GM06990 (cell line): ENCODE measurements around the gene ARHGAP29.

Experiments
- DNase-seq: peaks from one replicate; pipeline ENCODE4 v3.0.0-alpha.2; 2011; ENCODE audit not compliant: insufficient read length; ENCODE audit errors: extremely low read depth
- H3K27me3 ChIP-seq: replicated peaks from 2 replicates; pipeline ENCODE4 v1.6.0; 2011; ENCODE audit warnings: low read length; ENCODE audit not compliant: control insufficient read depth, insufficient read depth
- H3K36me3 ChIP-seq: 2 replicates; pipeline ENCODE4 v1.5.1; 2011; ENCODE audit warnings: low read length; ENCODE audit not compliant: control insufficient read depth, insufficient read depth
- H3K4me3 ChIP-seq: replicated peaks from 2 replicates; pipeline ENCODE4 v1.5.1; 2011; ENCODE audit warnings: low read depth, mild to moderate bottlenecking, control low read depth, low read length
- CTCF ChIP-seq: IDR thresholded peaks from 2 replicates; pipeline ENCODE4 v1.5.1; 2011; ENCODE audit warnings: low read length, control low read depth, mild to moderate bottlenecking, inconsistent platforms; ENCODE audit not compliant: insufficient read depth, poor library complexity, severe bottlenecking

The ARHGAP29 gene

DNA sequence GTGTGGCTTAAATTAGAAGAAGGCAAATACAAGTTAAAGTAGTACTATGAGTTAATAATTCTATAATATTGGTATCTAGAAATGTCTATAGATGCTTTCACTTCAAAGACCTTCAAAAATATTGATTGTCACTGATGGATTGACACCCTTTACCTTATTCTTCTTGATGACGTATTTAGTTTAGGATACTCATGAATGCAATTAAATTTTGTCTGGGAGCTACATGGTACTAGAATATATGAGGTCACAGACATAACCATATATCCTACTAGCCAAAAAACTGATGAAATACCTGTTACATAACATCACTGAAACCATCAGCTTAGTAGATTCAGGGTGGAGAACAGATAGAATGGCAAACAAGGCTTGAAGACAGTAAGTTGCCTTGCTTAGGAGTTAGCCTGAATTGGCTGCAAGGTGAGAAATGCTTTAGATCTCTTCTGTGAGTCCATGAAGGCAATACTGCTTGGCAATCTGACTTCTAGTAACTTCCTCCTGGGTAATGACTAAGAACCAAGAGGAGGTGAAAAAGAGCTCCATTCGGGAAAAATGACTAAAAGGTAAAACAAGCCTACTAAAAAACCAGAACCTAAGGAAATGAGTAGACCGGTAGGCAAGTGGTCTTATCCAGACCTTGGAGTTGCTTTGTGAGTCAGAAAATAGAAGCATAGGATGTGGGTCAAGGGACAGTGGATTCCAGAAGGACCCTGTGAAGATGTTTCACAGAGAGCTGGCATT lies 16.9 kb upstream of the ARHGAP29 start:
- Histone ChIP-seq H3K4me3 (no peak overlapping the region), H3K27me3 (no peaks in the 10 kb centered on the region), H3K36me3 (no peaks in the 10 kb centered on the region)
- DNase-seq, result no peak
- no peak for TF ChIP-seq CTCF

DNA sequence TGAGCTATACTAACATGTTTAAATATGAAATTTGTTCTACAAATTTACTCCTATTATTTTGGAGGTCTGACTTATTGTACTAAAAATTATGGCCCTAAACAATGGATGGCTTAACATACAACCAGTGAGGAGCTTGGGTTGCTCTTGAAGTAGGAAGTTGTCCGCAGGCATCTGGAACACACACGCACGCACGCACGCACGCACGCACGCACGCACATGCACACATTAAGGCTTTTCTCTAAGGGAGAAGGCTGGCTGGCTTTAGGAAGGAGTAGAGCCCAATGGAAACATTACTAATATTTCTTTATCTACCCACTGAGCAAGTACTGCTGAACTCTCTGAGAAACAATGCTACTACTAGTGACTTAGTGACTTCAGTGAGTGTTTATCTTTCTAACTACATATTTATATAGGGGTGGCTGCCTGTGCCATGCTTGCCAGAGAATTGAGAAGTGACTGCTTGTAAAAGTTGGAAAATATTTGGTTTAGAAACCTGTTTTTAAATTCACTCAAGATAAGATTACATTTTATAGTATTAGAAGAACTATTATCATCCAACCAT lies 16.2 kb upstream of the ARHGAP29 start:
- H3K36me3 ChIP-seq, result no peaks in the 10 kb centered on the region

GRCh38 chr1:94250341-94250740 lies 13.0 kb upstream of the ARHGAP29 start:
- no peak for TF ChIP-seq CTCF
- no peak for DNase-seq
- Histone ChIP-seq H3K27me3 (no peaks in the 10 kb centered on the region; the same call in 1 of the 2 replicates), H3K36me3 (no peaks in the 10 kb centered on the region), H3K4me3 (no peak overlapping the region)

More for the DNA sequence above, 16.2 kb upstream of the ARHGAP29 start:
- H3K4me3 ChIP-seq, result no peak overlapping the region
- DNase-seq, result no peak
- no peaks in the 10 kb centered on the region for H3K27me3 ChIP-seq
- TF ChIP-seq CTCF, result no peak

DNA sequence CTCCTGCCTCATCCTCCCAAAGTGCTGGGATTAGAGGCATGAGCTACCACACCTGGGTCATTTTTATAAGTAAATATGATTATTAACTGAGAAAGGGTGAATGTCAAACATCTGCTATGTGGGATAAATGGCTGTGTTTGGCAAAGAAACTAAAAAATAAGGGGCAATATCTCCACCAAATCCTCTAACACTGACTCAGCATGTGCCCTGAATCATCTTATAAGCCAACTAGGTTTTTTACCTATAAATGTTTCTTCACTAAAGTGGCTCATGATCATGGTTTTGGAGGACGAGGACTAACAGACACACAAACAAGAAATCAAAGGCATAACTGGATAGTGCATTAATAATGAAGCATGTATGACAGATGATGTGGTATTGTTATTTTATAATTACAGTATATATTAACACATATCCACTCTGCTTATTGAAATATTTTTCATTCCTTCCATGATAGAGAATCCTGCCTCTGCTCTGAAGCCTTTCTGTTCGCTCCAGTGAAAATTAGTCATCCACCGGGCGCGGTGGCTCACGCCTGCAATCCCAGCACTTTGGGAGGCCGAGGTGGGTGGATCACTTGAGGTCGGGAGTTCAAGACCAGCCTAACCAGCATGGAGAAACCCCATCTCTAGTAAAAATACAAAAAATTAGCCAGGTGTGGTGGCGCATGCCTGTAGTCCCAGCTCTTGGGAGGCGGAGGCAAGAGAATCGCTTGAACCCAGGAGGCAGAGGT lies 11.7 kb upstream of the ARHGAP29 start:
- H3K27me3 ChIP-seq, result no peaks in the 10 kb centered on the region; the same call in 1 of the 2 replicates
- H3K4me3 ChIP-seq, result no peak overlapping the region
- no peaks in the 10 kb centered on the region for H3K36me3 ChIP-seq
- TF ChIP-seq CTCF, result no peak
- DNase-seq, result no peak

DNA sequence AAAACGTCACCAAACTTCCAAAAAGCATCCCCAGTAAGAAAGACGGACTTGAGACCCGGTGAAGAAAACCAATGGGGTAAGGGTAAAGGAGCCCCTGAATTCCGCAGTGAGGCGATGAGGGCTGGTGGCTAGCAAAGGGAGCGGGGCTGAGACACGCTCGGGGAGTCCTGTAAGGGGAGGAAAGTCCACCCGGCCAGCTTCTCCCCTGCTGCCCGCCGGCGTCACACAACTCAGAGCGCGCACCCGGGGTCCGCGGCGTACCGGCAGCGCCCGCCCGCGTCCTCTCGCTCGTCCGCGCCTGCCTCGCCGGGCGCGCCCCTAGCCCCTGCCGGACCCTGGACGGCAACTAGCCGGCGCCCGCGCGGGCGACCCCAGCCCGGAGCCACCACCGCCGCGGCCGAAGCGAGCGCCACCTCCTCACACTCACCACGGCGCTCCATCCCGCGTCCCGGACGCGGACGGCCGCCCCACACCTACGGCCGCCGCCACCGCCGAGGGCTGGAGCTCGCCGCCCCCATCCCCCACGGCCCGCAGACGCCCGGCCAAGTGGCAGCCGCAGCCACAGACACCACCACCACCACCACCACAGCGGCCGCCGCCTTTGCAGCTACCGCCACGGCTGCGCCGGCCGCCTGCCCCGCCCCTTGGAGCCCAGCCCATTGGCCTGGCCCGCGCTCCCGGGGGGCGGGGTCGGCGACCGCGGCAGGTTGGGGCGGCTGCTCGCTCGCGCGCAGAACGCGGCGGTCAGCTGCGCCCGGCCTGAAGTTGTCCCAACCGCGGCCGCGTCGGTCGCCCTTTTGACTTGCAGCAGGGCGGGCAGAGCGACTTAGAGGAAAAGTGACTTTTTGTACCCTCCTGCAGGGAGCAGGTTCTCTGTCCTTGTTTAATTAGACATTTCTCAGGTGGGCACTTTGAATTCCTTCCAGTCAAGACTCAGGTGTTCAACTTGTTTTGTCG lies 10.0 kb upstream of the ARHGAP29 start:
- Histone ChIP-seq H3K4me3 (peak overlapping the region; percentile 44), H3K36me3 (no peaks in the 10 kb centered on the region), H3K27me3 (no peaks in the 10 kb centered on the region; the same call in 1 of the 2 replicates)
- TF ChIP-seq CTCF, result no peak
- DNase-seq, result peak; percentile 58
